Activated T-cell treated with anti-CD3 and anti-CD28 coated beads, Interleukin-2, amount 50 U/mL, for 24 hours (primary cell): ENCODE data around the gene CAVIN2.

Experiments used
- DNase-seq: peaks from one replicate; pipeline ENCODE4 v3.0.0-alpha.2; 2020
- H3K27ac Mint-ChIP-seq: 2 replicates; pipeline ENCODE4 v1.8.0; 2020; ENCODE audit warnings: mild to moderate bottlenecking, mixed read lengths
- H3K27me3 Mint-ChIP-seq: 2 replicates; pipeline ENCODE4 v1.8.0; 2020; ENCODE audit warnings: mixed read lengths
- H3K36me3 Mint-ChIP-seq: 2 replicates; pipeline ENCODE4 v1.8.0; 2020; ENCODE audit warnings: low read depth, mixed read lengths
- H3K4me1 Mint-ChIP-seq: 2 replicates; pipeline ENCODE4 v1.8.0; 2020; ENCODE audit warnings: low read depth, mixed read lengths
- H3K4me3 Mint-ChIP-seq: 2 replicates; pipeline ENCODE4 v1.8.0; 2020; ENCODE audit warnings: mild to moderate bottlenecking, moderate library complexity, mixed read lengths
- H3K9me3 Mint-ChIP-seq: 2 replicates; pipeline ENCODE4 v1.8.0; 2020; ENCODE audit warnings: mixed read lengths

The CAVIN2 gene

GRCh38 chr2:191875859-191876258 lies 29.0 kb upstream of the CAVIN2 start:
- Mint-ChIP-seq H3K27ac (no peak overlapping the region), H3K27me3 (peaks cover 2% of the 10 kb centered on the region), H3K4me3 (no peak overlapping the region), H3K4me1 (no peaks in the 10 kb centered on the region), H3K9me3 (no peaks in the 10 kb centered on the region), H3K36me3 (no peaks in the 10 kb centered on the region)
- DNase-seq, result no peak

GRCh38 chr2:191870744-191871143 lies 23.9 kb upstream of the CAVIN2 start:
- H3K36me3 Mint-ChIP-seq, result no peaks in the 10 kb centered on the region
- H3K27me3 Mint-ChIP-seq, result peaks cover 16% of the 10 kb centered on the region
- H3K27ac Mint-ChIP-seq, result no peak overlapping the region
- DNase-seq, result no peak
- no peaks in the 10 kb centered on the region for H3K4me1 Mint-ChIP-seq
- H3K4me3 Mint-ChIP-seq, result no peak overlapping the region
- H3K9me3 Mint-ChIP-seq, result no peaks in the 10 kb centered on the region

- Mint-ChIP-seq H3K36me3 (no peaks in the 10 kb centered on the region), H3K9me3 (no peaks in the 10 kb centered on the region), H3K4me3 (no peak overlapping the region), H3K27me3 (peaks cover 19% of the 10 kb centered on the region), H3K4me1 (no peaks in the 10 kb centered on the region), H3K27ac (no peak overlapping the region)
- DNase-seq, result no peak
These were observed 22.9 kb upstream of the CAVIN2 start for GRCh38 chr2:191869781-191870180.

- no peaks in the 10 kb centered on the region for H3K4me1 Mint-ChIP-seq
- no peak overlapping the region for H3K27ac Mint-ChIP-seq
- H3K4me3 Mint-ChIP-seq, result no peak overlapping the region
- DNase-seq, result no peak
- H3K9me3 Mint-ChIP-seq, result no peaks in the 10 kb centered on the region
- H3K27me3 Mint-ChIP-seq, result peaks cover 17% of the 10 kb centered on the region
- no peaks in the 10 kb centered on the region for H3K36me3 Mint-ChIP-seq
These were observed 22.3 kb upstream of the CAVIN2 start for GRCh38 chr2:191869178-191869577.

GRCh38 chr2:191867507-191867847 lies 20.6 kb upstream of the CAVIN2 start:
- no peak overlapping the region for H3K27ac Mint-ChIP-seq
- no peaks in the 10 kb centered on the region for H3K9me3 Mint-ChIP-seq
- DNase-seq, result no peak
- no peak overlapping the region for H3K4me3 Mint-ChIP-seq
- H3K4me1 Mint-ChIP-seq, result no peaks in the 10 kb centered on the region
- no peaks in the 10 kb centered on the region for H3K36me3 Mint-ChIP-seq
- H3K27me3 Mint-ChIP-seq, result peaks cover 19% of the 10 kb centered on the region

- H3K36me3 Mint-ChIP-seq, result no peaks in the 10 kb centered on the region
- no peak for DNase-seq
- no peak overlapping the region for H3K27ac Mint-ChIP-seq
- no peaks in the 10 kb centered on the region for H3K4me1 Mint-ChIP-seq
- peaks cover 19% of the 10 kb centered on the region for H3K27me3 Mint-ChIP-seq
- H3K9me3 Mint-ChIP-seq, result no peaks in the 10 kb centered on the region
- no peak overlapping the region for H3K4me3 Mint-ChIP-seq
These were observed 20.0 kb upstream of the CAVIN2 start for GRCh38 chr2:191866675-191867506.

GRCh38 chr2:191866195-191866594 lies 19.3 kb upstream of the CAVIN2 start:
- Mint-ChIP-seq H3K4me3 (no peak overlapping the region), H3K27ac (no peak overlapping the region), H3K36me3 (no peaks in the 10 kb centered on the region), H3K9me3 (no peaks in the 10 kb centered on the region), H3K4me1 (no peaks in the 10 kb centered on the region), H3K27me3 (peaks cover 19% of the 10 kb centered on the region)
- DNase-seq, result no peak

GRCh38 chr2:191864628-191865374 lies 17.9 kb upstream of the CAVIN2 start:
- Mint-ChIP-seq H3K4me3 (no peak overlapping the region), H3K36me3 (no peaks in the 10 kb centered on the region), H3K27ac (no peak overlapping the region), H3K27me3 (peaks cover 19% of the 10 kb centered on the region), H3K9me3 (no peaks in the 10 kb centered on the region), H3K4me1 (no peaks in the 10 kb centered on the region)
- no peak for DNase-seq

- H3K27ac Mint-ChIP-seq, result no peak overlapping the region
- DNase-seq, result no peak
- H3K36me3 Mint-ChIP-seq, result no peaks in the 10 kb centered on the region
- no peaks in the 10 kb centered on the region for H3K9me3 Mint-ChIP-seq
- peaks cover 19% of the 10 kb centered on the region for H3K27me3 Mint-ChIP-seq
- H3K4me3 Mint-ChIP-seq, result no peak overlapping the region
- H3K4me1 Mint-ChIP-seq, result no peaks in the 10 kb centered on the region
These were observed 17.1 kb upstream of the CAVIN2 start for GRCh38 chr2:191863988-191864387.

- H3K27me3 Mint-ChIP-seq, result peaks cover 21% of the 10 kb centered on the region
- H3K9me3 Mint-ChIP-seq, result no peaks in the 10 kb centered on the region
- H3K4me3 Mint-ChIP-seq, result no peak overlapping the region
- no peaks in the 10 kb centered on the region for H3K4me1 Mint-ChIP-seq
- no peak overlapping the region for H3K27ac Mint-ChIP-seq
- DNase-seq, result no peak
- no peaks in the 10 kb centered on the region for H3K36me3 Mint-ChIP-seq
These were observed 15.4 kb upstream of the CAVIN2 start for GRCh38 chr2:191862156-191862775.

GRCh38 chr2:191860760-191861466 lies 14.0 kb upstream of the CAVIN2 start:
- Mint-ChIP-seq H3K27ac (no peak overlapping the region), H3K36me3 (no peaks in the 10 kb centered on the region), H3K4me1 (no peaks in the 10 kb centered on the region), H3K4me3 (no peak overlapping the region), H3K27me3 (peaks cover 11% of the 10 kb centered on the region), H3K9me3 (no peaks in the 10 kb centered on the region)
- DNase-seq, result no peak

GRCh38 chr2:191859681-191860080 lies 12.8 kb upstream of the CAVIN2 start:
- no peaks in the 10 kb centered on the region for H3K4me1 Mint-ChIP-seq
- no peak overlapping the region for H3K27ac Mint-ChIP-seq
- H3K4me3 Mint-ChIP-seq, result no peak overlapping the region
- no peaks in the 10 kb centered on the region for H3K9me3 Mint-ChIP-seq
- peaks cover 10% of the 10 kb centered on the region for H3K27me3 Mint-ChIP-seq
- DNase-seq, result no peak
- no peaks in the 10 kb centered on the region for H3K36me3 Mint-ChIP-seq

GRCh38 chr2:191857886-191858285 lies 11.0 kb upstream of the CAVIN2 start:
- no peaks in the 10 kb centered on the region for H3K36me3 Mint-ChIP-seq
- H3K27ac Mint-ChIP-seq, result no peak overlapping the region
- DNase-seq, result no peak
- H3K27me3 Mint-ChIP-seq, result peaks cover 15% of the 10 kb centered on the region
- H3K4me3 Mint-ChIP-seq, result no peak overlapping the region
- no peaks in the 10 kb centered on the region for H3K9me3 Mint-ChIP-seq
- peaks cover 1% of the 10 kb centered on the region for H3K4me1 Mint-ChIP-seq

- Mint-ChIP-seq H3K27me3 (peaks cover 15% of the 10 kb centered on the region), H3K27ac (no peak overlapping the region), H3K36me3 (no peaks in the 10 kb centered on the region), H3K9me3 (no peaks in the 10 kb centered on the region), H3K4me1 (peaks cover 1% of the 10 kb centered on the region), H3K4me3 (no peak overlapping the region)
- DNase-seq, result no peak
These were observed 10.4 kb upstream of the CAVIN2 start for GRCh38 chr2:191857259-191857805.
